Loucy (cell line): ENCODE measurements around the gene EPS8L3.
A peak's percentile ranks its signal among the peaks of the same experiment; 100 is the strongest.

Source experiments
- H2AFZ ChIP-seq: fragments of 200-600 bp; sonication (generic); 2 replicates; pipeline ENCODE4 v1.6.0; 2016; ENCODE audit warnings: antibody characterized with exemption, mild to moderate bottlenecking, low read length, moderate library complexity
- H3F3A ChIP-seq: fragments of 200-600 bp; 2 replicates; pipeline ENCODE4 v1.6.0; 2016; ENCODE audit warnings: antibody characterized with exemption, low read depth, mild to moderate bottlenecking
- H3K27me3 ChIP-seq: fragments of 200-600 bp; sonication (generic); 2 replicates; pipeline ENCODE4 v1.6.1; 2014; ENCODE audit warnings: low read length, mild to moderate bottlenecking; ENCODE audit not compliant: insufficient read depth, poor library complexity, severe bottlenecking
- H3K36me3 ChIP-seq: fragments of 200-600 bp; sonication (generic); 2 replicates; pipeline ENCODE4 v1.6.1; 2016; ENCODE audit warnings: low read length; ENCODE audit not compliant: insufficient read depth
- H3K4me1 ChIP-seq: fragments of 200-600 bp; sonication (generic); 2 replicates; pipeline ENCODE4 v1.5.1; 2014; ENCODE audit warnings: low read length, mild to moderate bottlenecking; ENCODE audit not compliant: insufficient read depth, poor library complexity, severe bottlenecking
- H3K4me2 ChIP-seq: fragments of 200-600 bp; sonication (generic); 2 replicates; pipeline ENCODE4 v1.6.0; 2014; ENCODE audit warnings: antibody characterized with exemption, low read length, low read depth, mild to moderate bottlenecking; ENCODE audit not compliant: poor library complexity, severe bottlenecking
- H3K4me3 ChIP-seq: fragments of 200-600 bp; sonication (generic); 2 replicates; pipeline ENCODE4 v1.5.1; 2014; ENCODE audit warnings: low read length, mild to moderate bottlenecking, mixed read lengths; ENCODE audit not compliant: poor library complexity, severe bottlenecking
- H3K79me2 ChIP-seq: fragments of 200-600 bp; sonication (generic); 2 replicates; pipeline ENCODE4 v1.6.1; 2014; ENCODE audit warnings: low read length; ENCODE audit not compliant: insufficient read depth
- H3K9ac ChIP-seq: fragments of 200-600 bp; sonication (generic); 2 replicates; pipeline ENCODE4 v1.6.0; 2014; ENCODE audit warnings: mild to moderate bottlenecking, low read depth, low read length, moderate library complexity; ENCODE audit not compliant: poor library complexity, severe bottlenecking
- H3K9me2 ChIP-seq: fragments of 200-600 bp; sonication (generic); replicated peaks from 2 replicates; pipeline ENCODE4 v1.6.1; 2016; ENCODE audit warnings: low read depth, low read length, mixed read lengths
- H3K9me3 ChIP-seq: fragments of 200-600 bp; sonication (generic); 2 replicates; pipeline ENCODE4 v1.6.1; 2014; ENCODE audit warnings: mild to moderate bottlenecking, antibody characterized with exemption, low read length, low read depth; ENCODE audit not compliant: insufficient read depth
- H4K20me1 ChIP-seq: fragments of 200-600 bp; sonication (generic); 2 replicates; pipeline ENCODE4 v1.6.0; 2014; ENCODE audit warnings: antibody characterized with exemption, low read length, mild to moderate bottlenecking; ENCODE audit not compliant: insufficient read depth, poor library complexity, severe bottlenecking
- EZH2phosphoT487 ChIP-seq: fragments of 200-600 bp; IDR thresholded peaks from 2 replicates; pipeline ENCODE4 v1.6.1; 2018; ENCODE audit warnings: antibody characterized with exemption, mild to moderate bottlenecking, moderate library complexity, borderline replicate concordance
- TF ChIP-seq, protein P1 (sequence below): fragments of 200-600 bp; sonication (generic); conservative IDR thresholded peaks from 2 replicates; pipeline ENCODE4 v1.5.1; 2014; ENCODE audit warnings: mild to moderate bottlenecking, antibody characterized with exemption, low read length

Gene EPS8L3

GRCh38 chr1:109805486-109806165 lies 41.9 kb upstream of the EPS8L3 start:
- H3K4me1 ChIP-seq, result peaks cover 88% of the 10 kb centered on the region
- peak overlapping the region; percentile 6 for H3K4me2 ChIP-seq
- H4K20me1 ChIP-seq, result no peaks in the 10 kb centered on the region
- peaks cover 14% of the 10 kb centered on the region for H3F3A ChIP-seq
- peaks cover 22% of the 10 kb centered on the region; the same call in 1 of the 2 replicates for H3K79me2 ChIP-seq
- H3K4me3 ChIP-seq, result no peak overlapping the region
- no peak overlapping the region for H2AFZ ChIP-seq
- no peaks in the 10 kb centered on the region for H3K27me3 ChIP-seq
- no peaks in the 10 kb centered on the region for H3K36me3 ChIP-seq
- H3K9ac ChIP-seq, result peak overlapping the region; percentile 90
- TF ChIP-seq, protein P1, sequence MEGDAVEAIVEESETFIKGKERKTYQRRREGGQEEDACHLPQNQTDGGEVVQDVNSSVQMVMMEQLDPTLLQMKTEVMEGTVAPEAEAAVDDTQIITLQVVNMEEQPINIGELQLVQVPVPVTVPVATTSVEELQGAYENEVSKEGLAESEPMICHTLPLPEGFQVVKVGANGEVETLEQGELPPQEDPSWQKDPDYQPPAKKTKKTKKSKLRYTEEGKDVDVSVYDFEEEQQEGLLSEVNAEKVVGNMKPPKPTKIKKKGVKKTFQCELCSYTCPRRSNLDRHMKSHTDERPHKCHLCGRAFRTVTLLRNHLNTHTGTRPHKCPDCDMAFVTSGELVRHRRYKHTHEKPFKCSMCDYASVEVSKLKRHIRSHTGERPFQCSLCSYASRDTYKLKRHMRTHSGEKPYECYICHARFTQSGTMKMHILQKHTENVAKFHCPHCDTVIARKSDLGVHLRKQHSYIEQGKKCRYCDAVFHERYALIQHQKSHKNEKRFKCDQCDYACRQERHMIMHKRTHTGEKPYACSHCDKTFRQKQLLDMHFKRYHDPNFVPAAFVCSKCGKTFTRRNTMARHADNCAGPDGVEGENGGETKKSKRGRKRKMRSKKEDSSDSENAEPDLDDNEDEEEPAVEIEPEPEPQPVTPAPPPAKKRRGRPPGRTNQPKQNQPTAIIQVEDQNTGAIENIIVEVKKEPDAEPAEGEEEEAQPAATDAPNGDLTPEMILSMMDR, result no peak
- no peak for TF ChIP-seq EZH2phosphoT487
- H3K9me3 ChIP-seq, result no peaks in the 10 kb centered on the region
- H3K9me2 ChIP-seq, result no peaks in the 10 kb centered on the region

DNA sequence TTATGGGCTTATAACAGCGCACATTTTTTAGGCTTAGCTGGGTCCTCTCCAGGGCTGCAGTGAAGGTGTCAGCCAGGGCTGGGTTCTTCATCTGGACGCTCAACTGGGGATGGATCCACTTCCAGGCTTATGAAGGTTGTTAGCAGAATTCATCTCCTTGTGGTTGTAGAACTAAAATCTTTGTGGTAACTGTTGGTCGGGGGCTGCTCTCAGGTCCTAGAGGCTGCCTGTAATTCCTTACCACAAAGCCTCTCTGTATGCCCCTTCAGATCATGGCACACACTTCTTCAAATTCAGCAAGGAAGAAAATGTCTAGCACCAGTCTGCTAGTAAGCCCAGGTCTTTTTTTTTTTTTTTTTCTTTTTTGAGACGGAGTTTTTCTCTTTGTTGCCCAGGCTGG lies 40.9 kb upstream of the EPS8L3 start:
- Histone ChIP-seq H4K20me1 (no peaks in the 10 kb centered on the region), H3K4me3 (peak overlapping the region; percentile 70), H3F3A (peaks cover 14% of the 10 kb centered on the region), H3K9ac (peak overlapping the region; percentile 90), H3K27me3 (no peaks in the 10 kb centered on the region), H3K9me3 (no peaks in the 10 kb centered on the region), H3K79me2 (peaks cover 22% of the 10 kb centered on the region; the same call in 1 of the 2 replicates), H3K36me3 (no peaks in the 10 kb centered on the region), H3K4me1 (peaks cover 91% of the 10 kb centered on the region), H2AFZ (no peak overlapping the region), H3K4me2 (peak overlapping the region; percentile 77), H3K9me2 (no peaks in the 10 kb centered on the region)
- TF ChIP-seq EZH2phosphoT487, result no peak
- TF ChIP-seq, protein P1, result no peak

DNA sequence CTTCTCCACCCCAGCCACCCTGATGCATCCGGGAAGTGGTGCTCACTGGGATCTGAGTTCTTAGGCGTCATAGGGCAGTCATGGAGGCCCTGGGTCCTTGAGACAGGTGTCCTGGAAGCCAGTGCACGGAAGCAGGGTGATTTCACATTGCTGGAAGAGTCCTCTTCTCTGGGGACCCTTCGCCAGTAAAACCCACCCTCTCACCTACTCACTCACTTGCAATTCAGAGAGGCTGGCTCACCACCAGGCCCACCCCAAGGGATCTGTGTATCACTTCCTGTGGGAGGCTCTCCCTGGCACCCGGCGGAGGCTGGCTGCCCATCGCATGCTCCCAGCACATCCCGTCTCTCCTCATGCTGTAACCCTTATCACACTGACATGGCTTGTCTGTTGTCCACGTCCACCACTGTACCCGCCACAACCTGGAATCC lies 40.2 kb upstream of the EPS8L3 start:
- H3F3A ChIP-seq, result peaks cover 14% of the 10 kb centered on the region
- no peaks in the 10 kb centered on the region for H3K36me3 ChIP-seq
- peaks cover 22% of the 10 kb centered on the region; the same call in 1 of the 2 replicates for H3K79me2 ChIP-seq
- H3K4me2 ChIP-seq, result peak overlapping the region; percentile 77
- no peaks in the 10 kb centered on the region for H3K27me3 ChIP-seq
- no peak for TF ChIP-seq EZH2phosphoT487
- TF ChIP-seq, protein P1, result no peak
- H3K9me2 ChIP-seq, result no peaks in the 10 kb centered on the region
- H3K9me3 ChIP-seq, result no peaks in the 10 kb centered on the region
- peak overlapping the region; percentile 70 for H3K4me3 ChIP-seq
- H2AFZ ChIP-seq, result no peak overlapping the region
- no peaks in the 10 kb centered on the region for H4K20me1 ChIP-seq
- H3K9ac ChIP-seq, result peak overlapping the region; percentile 90
- peaks cover 90% of the 10 kb centered on the region for H3K4me1 ChIP-seq
